GM21786 (cell line): ENCODE data around the gene HHAT.

ENCODE experiments used
- ATAC-seq: cut with Tn5 transposase; IDR thresholded peaks from one replicate; pipeline ENCODE4 v1.9.1; 2021; ENCODE audit not compliant: unreplicated experiment

HHAT gene

DNA sequence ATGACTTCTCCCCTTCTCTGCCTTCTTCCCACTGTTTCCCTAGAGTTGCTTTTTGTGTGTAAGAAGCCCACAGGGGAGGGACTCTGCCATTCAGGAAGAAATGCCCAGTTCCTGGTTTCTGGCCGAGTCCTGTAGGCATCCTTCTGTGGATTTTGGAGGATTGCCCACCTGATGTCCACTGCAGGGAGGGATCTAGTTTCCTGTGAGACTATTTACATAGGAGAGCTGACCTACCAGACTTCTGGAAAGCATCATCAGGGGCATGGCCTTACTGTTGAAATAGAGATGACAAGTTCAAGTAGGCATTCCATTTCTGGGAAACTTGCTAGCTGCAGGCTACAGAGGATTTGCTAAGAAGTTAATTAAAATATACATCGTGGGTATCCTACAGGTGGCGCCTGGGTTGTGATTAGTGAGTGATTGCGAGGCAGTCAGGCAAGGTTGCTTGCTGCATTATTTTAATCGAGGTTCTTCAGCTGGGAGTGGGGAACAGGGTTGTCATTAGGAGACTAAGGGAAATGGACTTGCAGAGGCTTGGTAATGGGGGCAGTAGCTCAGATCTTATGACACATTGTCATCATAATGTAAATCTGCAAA lies 148.7 kb downstream of the HHAT start:
- ATAC-seq: no peak

DNA sequence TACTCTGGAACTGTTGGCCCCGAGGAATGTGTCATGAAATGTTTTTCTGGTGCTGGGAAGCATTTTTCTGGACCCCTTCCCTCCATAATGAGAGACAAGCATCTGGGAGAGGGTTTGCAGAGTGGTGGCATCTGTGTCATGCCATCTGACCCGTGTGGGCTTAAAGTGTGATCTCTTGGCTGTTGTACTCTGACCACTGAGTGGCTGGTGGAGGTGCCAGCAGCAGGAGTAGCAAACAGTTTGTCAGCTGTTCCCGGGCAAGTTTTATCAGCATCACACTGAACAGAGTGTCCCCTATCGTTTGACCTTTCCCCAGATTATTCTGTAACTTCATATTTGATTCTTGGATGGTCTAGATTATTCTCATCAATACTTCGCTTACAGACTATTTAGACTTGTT lies 150.1 kb downstream of the HHAT start:
- ATAC-seq: no peak

GRCh38 chr1:210482491-210482890 lies 153.8 kb downstream of the HHAT start:
- no peak for ATAC-seq

DNA sequence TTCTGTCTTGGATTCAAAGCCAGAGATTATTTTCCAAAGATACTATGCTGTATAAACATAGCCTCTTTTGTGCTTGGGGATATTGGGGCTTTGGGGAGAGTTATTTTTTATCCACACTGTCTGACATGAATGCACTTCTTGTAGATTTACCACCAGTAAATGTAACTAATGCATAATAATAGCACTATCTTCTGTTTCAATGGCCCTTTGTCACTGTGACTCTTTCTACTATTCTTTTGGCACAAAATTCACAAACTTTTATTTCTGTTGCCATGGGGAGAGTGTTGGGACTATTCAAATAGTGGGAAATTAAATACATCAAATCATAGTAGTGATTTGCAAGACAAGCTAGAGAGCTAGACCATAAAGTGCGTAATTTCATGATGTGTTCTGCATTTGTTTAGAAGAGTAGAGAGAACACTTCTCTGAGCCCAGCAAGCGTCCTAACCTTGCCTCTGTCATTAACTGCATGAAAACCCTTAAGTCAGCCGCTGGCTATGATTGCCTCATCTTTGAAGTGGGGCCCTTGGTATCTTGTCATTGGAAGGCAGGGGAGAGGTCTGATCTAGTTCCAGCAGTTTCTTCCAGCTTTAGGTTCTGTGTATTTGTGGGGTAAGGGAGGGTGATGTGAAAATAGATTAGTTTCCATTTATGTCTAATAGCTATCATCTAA lies 154.4 kb downstream of the HHAT start:
- no peak for ATAC-seq

DNA sequence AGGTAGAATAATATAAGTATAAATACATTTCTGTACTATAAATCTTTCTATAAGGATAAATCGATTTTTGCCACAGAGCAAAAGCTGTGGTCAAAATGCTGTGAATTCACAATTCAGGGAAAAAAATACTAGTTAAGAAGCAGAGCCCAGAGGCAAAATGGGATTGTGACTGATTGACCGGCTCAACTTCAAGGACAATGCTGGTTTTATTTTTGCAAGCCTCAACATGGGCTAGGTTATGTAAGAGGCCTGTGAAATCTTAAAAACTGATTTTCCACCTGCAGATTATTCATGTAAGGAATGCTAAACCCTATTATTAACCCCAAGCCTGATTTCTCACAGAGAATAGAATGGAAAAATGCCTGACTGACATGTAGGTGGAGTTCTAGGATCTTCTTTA lies 155.1 kb downstream of the HHAT start:
- no peak for ATAC-seq

GRCh38 chr1:210487021-210487420 lies 158.3 kb downstream of the HHAT start:
- ATAC-seq: no peak

DNA sequence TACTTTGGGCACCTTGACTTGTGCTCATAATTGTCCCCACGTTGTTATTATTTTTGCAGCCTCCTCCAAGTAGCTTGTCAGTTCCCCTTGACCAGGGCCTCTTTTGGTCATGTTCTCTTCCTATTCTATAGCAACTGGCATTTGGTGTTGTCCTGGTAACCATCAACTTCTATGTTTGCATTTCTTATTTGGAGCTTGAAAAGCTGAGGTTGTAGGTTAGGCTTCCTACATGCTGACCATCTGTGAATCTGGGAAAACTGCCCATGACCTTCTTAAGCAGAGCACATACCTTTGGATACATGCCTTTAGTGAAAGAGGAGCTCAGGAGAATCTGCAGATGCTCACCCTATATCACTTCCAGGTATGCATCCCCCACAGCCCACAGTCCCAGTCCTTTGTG lies 160.8 kb downstream of the HHAT start:
- ATAC-seq: no peak

GRCh38 chr1:210490781-210491180 lies 162.1 kb downstream of the HHAT start:
- no peak for ATAC-seq

GRCh38 chr1:210496063-210496462 lies 167.4 kb downstream of the HHAT start:
- ATAC-seq: no peak

GRCh38 chr1:210499956-210500355 lies 171.3 kb downstream of the HHAT start:
- no peak for ATAC-seq

GRCh38 chr1:210500831-210501230 lies 172.1 kb downstream of the HHAT start:
- no peak for ATAC-seq

GRCh38 chr1:210504286-210504685 lies 175.6 kb downstream of the HHAT start:
- ATAC-seq: no peak

GRCh38 chr1:210505601-210506496 lies 177.1 kb downstream of the HHAT start:
- no peak for ATAC-seq

DNA sequence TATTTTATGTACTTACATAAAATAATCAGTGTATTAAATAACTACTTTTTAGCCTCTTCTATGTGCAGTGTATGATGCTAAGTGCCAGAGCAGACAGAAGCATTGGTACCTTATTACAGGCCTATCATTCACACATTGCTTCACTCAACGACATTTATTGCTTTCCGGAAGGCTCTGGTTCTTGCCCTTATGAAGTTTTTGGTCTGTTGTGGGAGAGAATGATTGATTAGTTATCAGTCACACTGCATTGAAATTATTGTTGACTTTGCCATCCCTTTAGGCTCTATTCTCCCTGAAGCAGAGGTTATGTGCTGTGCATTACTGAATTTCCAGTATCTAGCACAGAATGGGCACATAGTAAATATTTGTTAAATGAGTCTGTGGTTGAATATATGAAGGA lies 178.0 kb downstream of the HHAT start:
- no peak for ATAC-seq

GRCh38 chr1:210516092-210516656 lies 187.5 kb downstream of the HHAT start:
- ATAC-seq: no peak

DNA sequence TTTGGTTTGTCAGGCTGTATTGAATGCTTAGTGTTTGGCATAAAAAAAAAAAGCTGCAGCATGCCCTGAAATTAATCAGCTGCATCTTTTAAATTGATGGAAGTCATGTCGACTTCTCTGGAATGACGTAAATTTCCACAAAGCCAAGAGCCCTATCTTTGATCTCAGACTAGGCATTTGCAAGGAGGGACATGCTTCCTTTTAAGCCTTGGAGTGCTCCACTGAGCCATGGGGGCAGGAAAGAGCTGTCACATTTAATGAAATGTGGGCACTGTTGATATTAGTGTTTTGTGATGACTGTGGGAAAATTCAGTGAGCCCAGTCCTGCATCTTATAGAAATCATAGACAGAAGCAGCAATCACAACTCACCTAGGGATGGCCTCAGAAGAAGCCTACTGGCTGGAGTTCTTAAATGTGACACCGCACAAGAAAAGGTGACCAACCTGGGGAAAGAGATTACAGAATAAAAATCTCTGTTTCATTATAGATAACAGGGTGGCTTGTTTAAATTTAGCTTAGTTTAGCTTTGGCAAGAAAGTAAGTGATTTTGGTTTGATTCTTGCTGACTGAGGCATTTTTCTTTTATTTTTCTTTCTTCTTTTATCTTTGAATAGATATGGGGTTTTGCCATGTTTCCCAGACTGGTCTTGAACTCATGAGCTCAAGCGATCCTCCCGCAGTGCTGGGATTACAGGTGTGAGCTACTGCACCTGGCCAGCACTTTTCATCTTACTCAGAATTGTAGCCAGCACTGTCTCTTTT lies 188.2 kb downstream of the HHAT start:
- no peak for ATAC-seq

DNA sequence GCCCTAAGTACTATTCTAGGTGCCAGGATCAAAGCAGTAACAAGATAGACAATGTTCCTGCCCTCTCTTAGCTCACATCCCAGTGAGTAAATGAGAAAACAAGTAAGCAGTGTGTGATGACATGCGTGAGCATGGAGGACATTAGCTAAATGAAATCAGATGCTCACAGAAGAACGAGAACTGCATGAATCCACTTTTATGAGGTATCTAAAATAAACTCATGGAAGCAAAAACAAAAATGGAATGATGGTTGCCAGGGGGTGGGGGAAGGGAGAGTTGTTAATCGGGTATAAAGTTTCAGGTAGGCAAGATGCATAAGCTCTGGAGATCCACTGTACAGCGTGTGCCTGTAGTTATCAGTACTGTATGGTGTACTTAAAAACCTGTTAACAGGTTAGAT lies 195.1 kb downstream of the HHAT start:
- no peak for ATAC-seq

GRCh38 chr1:210525716-210526454 lies 197.2 kb downstream of the HHAT start:
- ATAC-seq: no peak

DNA sequence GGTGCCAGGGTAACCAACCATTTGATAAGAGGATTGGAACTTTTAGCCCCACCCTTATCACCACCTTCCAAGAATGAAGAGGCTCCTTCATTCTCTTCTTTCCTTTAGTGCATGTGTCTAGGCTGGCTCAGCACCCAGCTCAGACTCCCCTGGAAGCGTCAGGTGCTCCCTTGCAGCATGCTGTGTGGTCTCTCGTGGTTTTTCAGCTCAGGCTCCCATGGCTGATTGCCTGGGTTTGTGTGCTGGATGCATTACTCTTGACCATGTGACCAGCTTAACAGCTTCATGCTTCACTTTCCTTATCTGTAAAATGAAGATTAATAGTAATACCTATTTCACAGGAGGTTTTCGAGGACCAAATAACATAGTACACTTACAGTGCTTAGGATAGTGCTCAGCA lies 198.4 kb downstream of the HHAT start:
- no peak for ATAC-seq

- ATAC-seq: no peak
Observed at GRCh38 chr1:210531475-210532222, 202.9 kb downstream of the HHAT start.
